HG03064 (cell line): ENCODE measurements around the gene ABCB9.
A peak's percentile ranks its signal among the peaks of the same experiment; 100 is the strongest.
"Not testable (repeated sequence)": the region's sequence is repeated elsewhere in the genome, so short reads cannot be mapped to it uniquely, and the experiment has no call there.

Experiments used
- ATAC-seq: cut with Tn5 transposase; IDR thresholded peaks from one replicate; pipeline ENCODE4 v1.9.1; 2021; ENCODE audit warnings: low read depth; ENCODE audit not compliant: unreplicated experiment

ABCB9 gene

DNA sequence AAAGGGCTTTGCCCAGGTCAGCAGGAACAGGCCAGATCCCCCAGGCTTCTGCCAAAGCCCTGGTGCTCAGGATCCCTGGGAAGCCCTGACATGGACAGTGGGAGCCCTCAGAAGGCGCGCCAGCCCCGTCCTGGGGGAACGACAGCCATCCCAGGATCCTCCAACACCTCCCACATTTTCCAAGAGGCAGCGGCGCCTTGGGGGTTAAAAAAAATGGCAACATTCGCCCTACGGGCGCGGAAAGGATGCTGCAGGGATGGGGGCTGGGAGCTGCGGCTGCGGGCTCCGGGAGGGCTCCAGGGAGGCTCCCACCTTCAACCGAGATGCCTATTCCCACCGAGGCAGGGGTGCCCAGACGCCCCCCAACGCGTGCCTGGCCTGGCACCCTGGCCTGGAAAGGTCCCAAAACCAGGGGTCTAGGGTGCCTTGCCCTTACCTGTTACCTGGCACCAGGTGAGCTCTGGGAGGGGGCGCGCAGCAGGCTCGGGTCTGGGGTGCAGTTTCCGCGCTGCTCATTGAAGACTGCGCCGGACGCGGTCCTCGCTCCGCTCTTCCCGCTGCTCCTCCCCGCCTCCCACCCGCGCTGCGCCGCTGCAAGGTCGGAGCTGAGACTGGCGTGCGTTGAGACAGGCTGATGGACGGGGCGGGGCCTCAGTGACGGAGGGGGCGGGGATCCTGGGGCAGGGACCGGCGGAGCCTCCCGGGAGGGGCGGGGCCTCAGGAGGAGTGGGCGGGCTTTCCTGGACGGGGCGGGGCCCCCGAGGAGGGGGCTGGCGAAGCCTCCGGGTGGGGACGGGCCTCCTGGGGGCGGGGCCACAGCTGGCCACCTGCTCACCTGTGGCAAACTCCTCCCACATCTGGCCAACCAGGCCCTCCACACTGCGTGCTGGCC lies at the start of gene ABCB9:
TSS of gene ABCB9 (minus strand) at position 613 of the 892 bp plus-strand sequence. CDS start 6,228 bp downstream, outside the sequence.
- ATAC-seq: peak; percentile 79

DNA sequence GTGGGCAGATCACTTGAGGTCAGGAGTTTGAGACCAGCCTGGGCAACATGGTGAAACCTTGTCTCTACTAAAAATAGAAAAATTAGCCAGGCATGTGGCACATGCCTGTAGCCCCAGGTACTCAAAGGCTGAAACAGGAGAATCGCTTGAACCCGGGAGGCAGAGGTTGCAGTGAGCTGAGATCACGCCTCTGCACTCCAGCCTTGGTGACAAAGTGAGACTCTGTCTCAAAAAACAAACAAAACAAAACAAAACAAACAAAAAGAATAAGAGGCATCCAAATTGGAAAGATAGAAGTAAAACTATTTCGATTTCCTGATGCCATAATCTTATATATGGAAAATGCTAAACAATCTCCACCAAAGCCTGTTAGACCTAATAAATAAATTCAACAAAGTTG lies 48.2 kb upstream of the ABCB9 start:
- ATAC-seq: not testable (repeated sequence)

DNA sequence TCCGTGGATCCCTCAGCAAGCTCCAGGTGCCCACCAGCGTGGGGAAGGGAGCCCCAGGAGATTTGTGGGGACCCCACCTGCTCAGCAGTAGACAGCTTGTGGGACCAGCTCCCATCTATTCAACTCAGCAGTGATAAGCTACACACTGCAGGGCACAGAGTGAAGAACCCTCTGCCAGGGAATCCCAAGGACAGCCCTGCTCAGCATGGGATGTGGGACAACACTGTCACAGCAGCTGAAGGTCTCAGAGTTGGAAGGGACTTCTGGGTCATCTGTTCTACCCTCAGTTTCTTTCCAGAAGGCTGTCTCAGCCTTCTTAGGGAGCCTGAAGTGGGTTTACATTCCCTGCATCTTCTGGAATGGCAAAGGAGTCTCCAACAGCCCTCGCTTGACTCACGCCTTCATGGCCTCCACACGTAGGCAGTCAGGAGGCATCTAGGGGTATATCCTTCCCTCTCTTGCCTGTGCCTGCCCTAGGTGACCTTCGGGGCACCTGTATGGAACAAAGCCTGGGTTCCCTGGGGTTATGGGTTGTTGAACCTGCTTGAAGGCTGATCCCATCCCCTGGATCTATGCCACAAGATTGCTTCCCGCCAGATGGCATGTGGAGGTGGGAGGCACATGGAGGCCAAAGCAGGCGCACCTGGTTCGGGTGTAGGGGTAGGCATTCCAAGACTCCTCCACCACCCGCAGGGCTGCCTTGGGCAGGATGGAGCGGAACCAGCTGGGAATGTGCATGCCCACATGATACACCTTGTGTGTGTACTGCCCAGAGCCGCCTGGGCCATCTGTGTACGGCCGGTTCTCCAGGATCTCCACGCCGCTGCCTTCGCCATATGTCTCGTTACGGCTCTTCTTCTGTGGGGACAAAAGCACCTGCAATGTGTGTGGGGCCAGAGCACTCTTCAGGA lies 47.2 kb upstream of the ABCB9 start:
- no peak for ATAC-seq

DNA sequence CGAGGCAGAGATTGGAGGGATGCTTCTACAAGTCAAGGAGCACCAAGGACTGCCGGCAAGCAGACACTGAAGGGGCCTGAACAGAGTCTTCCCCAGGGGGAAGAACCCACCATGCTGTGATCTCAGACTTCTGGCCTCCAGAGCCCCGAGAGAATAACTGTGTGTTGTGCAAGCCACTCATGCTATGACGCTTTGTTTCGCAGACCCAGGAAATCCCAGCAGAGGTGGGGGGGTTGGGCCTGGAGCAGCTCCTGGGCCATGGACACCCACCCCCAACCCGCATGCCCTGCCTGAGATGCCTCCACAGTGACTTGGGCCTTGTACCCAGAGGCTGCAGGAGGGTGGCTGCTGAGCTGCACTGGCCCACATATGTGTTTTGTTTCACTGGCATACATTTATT lies 45.4 kb upstream of the ABCB9 start:
- ATAC-seq: no peak

DNA sequence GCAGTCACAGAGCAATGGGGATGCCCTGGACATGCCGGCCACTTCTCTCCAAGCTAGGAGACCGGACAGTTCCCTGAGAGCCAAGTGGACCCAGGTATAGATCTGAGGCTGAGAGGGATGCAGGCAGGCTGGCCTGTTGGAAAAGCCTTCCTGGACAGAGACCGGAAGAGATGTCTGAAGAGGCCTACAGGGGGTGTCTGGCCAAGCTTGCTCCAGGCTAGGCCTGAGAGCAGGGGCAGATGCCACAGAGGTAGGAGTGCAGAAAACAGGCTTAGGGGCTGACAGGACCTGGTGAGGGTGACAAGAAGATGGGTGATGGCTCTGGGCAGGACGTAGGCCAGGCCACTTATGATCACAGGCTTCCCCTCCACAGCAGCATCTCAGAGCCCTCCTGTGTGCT lies 44.4 kb upstream of the ABCB9 start:
- no peak for ATAC-seq

DNA sequence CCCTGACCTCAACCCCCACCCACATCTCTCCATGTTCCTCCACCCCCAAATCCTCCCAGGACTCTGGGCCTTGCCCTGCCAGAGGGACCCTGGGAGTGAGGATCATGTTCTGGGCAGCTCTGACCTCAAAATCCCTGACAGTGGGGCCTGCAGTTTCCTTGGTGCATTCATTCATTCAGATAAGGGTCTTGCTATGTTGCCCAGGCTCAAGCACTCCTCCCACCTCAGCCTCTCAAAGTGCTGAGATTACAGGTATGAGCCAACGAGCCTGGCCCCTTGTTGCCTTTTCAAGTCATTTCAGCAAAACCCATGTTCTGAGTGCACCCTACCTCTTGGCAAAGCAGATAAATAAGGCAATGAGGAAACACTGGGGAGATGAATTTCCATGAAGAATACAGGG lies 43.8 kb upstream of the ABCB9 start:
- no peak for ATAC-seq

DNA sequence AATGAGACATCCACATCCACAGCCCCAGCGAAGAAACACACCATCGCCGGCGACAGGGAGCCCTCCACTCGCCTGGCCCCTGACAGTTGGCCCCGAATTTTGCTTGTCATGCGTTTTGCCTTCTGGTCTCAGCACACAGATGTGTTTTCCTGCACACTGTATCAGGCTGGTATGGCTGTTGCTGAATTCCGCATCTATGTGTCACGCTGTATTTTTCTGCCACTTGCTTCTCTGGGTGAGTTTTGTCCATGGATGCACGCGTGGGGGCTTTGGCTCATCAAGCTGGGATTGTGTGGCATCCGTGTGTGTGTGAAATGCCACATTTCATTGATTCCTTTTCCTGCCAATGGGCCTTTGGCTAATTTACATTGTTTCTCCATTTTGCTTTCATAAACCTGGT lies 40.7 kb upstream of the ABCB9 start:
- ATAC-seq: no peak

DNA sequence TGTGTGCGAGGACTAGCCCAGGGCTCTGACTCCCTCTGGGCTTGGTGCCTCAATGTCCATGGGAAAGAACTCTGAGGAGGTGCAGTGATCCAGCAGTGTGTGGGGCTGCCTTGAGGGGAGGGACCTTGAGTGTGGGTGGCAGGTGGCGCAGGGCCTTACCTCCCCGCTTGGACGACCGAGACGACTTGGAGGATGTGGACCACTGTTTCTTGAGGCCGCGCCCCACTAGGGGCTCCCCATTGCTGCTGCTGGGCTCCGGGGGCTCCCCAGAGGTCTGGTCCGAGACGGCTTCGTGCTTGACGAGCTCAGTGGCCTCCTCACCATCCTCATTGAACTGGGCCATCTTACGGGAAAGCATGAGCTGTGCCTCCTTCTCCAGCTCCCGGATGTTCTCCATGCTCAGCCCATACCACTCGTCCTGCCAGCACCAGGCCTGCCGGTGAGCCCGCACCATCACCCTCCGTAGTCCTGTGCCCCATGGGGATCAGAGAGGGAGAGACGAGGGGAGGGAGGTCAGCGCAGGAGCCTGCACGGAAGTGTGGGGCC lies 38.9 kb upstream of the ABCB9 start:
- no peak for ATAC-seq

DNA sequence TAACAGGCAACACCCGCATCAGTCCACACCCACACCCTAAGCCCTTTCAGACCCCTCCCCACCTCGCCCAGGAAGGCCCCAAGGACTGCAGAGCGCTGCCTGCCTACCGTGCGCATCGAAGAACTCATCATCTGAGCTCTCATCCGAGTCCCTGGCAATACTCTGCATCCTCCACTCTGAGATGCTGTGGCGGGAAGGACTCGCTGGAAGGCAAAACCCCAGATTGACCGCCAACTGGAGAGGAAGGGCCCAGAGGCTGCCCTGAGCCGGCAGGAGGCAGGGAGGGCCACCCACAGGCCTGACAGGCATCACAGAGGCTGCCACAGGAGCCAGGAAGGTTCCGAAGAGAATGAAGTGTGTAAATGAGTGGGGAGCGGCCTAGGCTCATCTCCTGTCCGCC lies 38.0 kb upstream of the ABCB9 start:
- ATAC-seq: no peak

DNA sequence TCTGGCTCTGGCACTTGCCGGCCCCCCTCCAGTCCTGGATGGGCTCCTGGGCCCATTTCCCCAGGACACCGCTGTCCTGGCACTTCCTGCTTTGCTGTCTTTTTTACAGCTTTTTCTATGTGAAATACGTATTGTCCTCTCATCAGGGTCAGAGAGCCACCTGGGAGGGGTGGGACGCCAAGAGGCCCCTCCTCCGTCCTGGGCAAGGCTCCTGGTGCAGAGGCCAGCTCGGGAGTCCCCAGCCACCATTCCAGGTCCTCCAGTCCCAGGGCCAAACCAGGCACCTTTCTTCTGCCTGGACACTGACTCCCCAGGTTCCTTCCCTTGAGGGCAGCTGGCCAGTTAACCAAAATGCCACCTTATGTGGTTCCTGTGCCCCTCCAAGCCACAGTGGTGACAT lies 37.0 kb upstream of the ABCB9 start:
- ATAC-seq: no peak

DNA sequence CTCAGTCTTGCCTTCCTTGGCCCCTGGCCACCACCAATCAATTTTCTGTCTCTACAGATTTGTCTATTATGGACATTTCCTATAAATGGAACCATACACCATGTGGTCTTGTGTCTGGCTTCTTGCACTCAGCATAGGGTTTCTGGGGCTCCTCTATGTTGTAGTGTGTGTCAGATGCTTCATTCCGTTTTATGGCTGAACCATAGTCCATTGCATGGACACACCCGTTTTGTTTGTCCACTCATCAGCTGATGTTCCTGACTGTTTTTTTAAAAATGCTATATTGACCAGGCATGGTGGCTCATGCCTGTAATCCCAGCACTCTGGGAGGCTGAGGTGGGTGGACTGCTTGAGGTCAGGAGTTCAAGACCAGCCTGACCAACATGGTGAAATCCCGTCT lies 35.2 kb upstream of the ABCB9 start:
- no peak for ATAC-seq

DNA sequence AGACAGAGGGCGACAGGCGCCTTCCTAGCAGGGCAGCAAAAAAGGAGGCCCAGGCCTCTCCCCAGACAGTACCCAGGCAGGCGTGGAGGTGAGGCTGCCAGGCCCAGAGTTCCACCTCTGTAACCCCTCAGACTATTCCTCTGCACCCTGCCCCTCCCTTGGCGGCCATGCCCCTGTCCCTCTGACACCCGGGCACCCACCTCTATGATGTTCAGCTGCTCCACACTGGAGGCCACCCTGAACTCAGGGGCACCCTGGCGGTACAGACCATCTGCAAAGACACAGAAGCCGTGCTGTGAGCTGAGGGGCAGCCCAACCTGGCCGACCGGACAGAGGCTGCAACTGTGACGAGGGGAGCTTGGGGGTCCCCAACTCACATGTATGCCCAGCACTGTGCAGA lies 34.3 kb upstream of the ABCB9 start:
- ATAC-seq: no peak

DNA sequence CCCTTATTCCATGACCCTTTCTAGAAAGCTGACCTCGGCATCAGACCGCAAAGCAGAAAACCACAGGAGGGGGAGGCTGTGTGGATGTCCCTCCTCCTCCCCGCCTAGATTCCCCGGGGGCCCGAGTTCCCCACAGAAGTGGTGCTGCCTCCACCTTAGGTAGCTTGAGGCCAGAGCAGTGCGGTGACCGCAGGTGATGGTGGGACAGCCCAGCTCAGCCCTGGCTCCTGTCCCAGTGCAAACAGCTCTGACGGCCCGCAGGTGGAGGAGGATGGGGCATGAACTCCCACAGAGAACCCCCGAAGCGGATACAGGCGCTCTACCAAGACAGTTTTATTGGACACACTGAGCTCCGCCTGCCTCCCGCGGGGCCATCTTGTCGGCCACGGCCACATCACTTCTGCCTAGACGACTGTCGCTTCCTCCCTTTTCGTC lies 33.7 kb upstream of the ABCB9 start:
- no peak for ATAC-seq

DNA sequence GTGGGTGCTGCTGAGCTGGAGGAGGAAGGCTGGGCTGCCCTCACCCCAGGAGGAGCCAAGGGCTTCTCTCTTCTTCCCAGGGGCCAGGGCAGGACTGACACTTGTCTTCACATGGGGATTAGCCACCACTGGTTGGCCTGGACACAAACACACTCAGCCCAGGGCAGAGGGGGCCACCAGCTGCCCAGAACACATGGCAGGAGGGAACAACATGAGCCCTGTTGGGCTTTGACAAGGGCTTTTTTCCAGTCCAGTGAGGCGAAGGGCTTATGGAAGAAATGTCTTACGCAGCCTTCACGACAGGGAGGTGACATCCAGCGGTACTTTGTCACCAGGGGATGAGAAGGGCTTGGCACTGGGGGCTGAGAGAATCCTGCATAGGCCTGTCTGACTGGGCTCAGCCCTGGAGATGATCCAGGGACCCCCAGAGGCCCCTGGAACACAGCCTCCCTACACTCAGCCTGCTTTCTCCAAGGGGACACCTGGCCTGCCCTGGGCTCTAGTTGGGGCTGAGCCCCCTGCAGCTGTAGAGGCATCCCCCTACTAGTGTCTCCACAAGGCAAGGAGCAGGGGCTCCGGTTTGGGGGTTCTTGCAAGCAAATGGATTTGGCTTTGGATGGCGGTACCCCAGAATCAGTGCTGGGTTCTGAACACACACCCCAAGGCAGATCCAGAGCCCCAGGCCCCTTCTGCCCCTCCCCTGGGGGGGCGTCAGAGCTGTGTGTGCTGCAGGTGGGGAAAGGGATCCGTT lies 33.1 kb upstream of the ABCB9 start:
- ATAC-seq: no peak

DNA sequence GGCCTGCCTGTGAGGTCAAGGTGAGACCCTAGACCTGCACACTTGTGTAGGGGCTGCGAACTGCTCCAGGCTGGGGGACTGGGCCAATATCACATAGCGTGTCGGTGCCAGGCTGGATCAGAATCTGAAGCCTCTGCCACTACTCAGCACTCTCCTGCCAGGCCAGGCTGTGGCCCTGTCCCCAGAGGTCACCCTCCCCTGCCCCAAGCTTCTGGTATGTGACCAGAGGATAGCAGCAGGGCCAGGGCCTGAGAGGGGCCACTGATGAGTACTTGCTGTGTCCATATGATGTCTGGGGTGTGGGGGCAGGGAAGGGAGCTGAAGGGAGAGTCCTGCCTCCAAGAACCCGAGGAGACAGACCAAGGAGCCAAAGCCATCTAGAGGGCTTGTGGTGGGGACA lies 32.1 kb upstream of the ABCB9 start:
- no peak for ATAC-seq

DNA sequence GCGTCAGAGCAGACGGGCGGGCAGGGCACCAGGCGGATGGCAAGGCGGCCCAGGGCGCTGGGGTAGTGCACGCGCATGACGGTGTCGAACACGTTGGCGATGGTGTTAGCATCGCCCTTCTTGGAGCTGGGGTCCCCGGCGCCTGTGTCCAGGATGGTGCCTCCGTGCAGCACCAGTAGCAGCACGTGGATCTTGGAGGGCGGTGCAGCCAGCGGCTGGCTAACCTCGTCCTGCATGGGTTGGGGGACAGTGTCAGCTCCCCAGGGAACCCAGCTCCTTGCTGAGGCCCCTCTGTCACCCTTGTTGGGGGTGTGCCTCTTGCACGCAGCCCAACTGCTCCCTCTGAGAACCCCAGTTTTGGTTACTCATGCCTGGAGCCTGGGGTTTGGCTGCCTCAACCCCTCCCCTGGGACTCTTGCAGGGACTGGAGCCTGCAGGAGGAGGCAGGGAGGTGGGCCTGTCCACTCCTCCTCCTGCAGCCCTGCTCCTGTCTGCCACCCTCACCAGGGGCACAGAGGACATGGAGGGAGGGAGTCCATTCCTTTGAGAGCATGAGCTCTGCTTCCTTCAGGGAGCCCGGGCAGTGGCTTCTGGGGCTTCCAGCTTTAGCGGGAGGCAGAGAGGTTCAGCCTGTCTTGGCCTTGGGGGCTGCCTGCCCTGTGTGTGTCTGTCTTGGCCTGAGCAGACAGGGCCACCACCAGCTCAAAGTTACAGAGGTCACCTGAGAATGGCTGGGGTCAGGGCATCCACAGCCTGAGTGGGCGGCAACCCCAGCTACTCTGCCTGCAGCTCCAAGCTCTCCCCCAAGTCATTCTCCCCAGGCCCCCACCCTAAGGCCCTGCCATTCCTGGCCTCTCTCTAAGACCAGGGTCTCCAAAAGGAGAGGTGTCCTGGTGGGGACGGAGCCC lies 31.3 kb upstream of the ABCB9 start:
- ATAC-seq: no peak

DNA sequence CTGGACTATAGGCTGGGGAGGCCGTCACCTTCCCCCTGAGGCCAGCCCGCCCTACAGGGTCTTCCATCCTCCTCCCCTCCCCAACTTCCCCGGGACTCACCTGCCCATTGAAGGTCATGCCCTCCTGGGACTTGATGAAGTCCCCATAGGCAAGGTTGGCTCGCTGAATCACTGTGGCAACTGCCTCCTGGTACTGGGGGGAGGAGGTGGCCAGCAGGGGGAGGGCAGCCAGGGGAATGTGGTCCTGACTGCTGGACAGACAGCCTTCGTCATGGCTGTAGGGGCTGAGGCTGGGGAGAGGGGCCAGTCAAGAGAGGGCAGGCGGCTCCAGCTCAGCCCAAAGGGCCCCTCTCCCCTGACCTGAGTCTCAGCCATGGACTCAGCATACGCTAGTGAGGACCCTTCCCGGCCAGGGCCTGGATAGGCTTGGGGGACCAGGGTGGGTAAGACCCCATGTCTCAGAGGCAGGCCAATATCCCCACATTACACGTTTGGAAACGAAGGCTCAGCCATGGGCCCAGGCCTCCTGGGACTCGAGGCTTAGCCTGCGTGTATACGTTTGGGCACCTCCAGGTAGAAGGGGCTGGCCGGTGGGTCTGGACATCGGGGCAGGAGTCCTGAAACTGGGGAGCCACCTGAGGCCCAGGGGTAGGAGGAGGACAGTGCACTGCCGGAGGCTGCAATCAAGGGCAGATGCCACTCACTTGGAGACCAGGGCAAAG lies 30.5 kb upstream of the ABCB9 start:
- no peak for ATAC-seq

DNA sequence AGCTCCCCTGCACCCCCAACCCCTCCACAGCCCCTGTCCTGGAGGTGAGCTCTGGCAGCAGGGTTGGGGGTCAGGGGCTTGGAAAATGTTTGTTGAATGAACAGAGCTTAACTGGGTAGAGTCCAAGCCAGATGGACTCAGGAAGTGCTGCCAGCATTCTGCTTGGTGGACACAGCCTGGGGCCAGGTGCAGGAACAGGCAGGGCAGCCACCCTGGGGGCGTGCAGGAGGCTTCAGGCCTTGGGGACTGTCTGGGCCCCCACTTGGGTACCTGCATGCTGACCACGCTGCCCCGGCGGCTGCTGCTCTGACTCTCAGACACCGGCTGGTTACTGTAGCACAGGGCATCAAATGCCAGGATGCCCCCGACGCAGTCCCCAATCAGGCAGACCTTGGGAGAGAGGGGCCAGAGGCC lies 29.9 kb upstream of the ABCB9 start:
- no peak for ATAC-seq
